Keratinocyte (primary cell): ENCODE measurements around the gene WDFY2. TPM values are rescaled to one million over a fixed set of nuclear protein-coding genes. Genes with fewer than 3 reads are reported as not detected.

Experiments
- DNase-seq: peaks from one replicate; pipeline ENCODE4 v3.0.0-alpha.2; 2011; ENCODE audit warnings: low read depth, missing footprints, low spot score
- FAIRE-seq: peaks from 2 replicates; lab custom pipeline; 2011; peaks lifted over from hg19 to GRCh38; lab: Jason Lieb, UNC
- H2AFZ ChIP-seq: 2 replicates; pipeline ENCODE4 v1.6.0; 2012; ENCODE audit warnings: low read length, control low read depth, inconsistent platforms; ENCODE audit not compliant: control insufficient read depth
- H3K27ac ChIP-seq: 2 replicates; pipeline ENCODE4 v1.5.1; 2011; ENCODE audit warnings: low read length; ENCODE audit not compliant: control insufficient read depth, insufficient read depth
- H3K27me3 ChIP-seq: 3 replicates; pipeline ENCODE4 v1.6.0; 2011; ENCODE audit warnings: low read length; ENCODE audit not compliant: control insufficient read depth, insufficient read depth; ENCODE audit errors: extremely low read depth
- H3K36me3 ChIP-seq, 2 experiments: 2 replicates in 1 of 2; 3 replicates in 1 of 2; pipeline ENCODE4 v1.5.1; 2011; ENCODE audit warnings: low read length in 2 of 2, mild to moderate bottlenecking in 1 of 2; ENCODE audit not compliant: control insufficient read depth in 2 of 2, insufficient read depth in 2 of 2; ENCODE audit errors: extremely low read depth in 1 of 2
- H3K4me1 ChIP-seq: 3 replicates; pipeline ENCODE4 v1.5.1; 2011; ENCODE audit warnings: low read length; ENCODE audit not compliant: control insufficient read depth, insufficient read depth; ENCODE audit errors: extremely low read depth
- H3K4me2 ChIP-seq: 3 replicates; pipeline ENCODE4 v1.6.0; 2011; ENCODE audit warnings: low read depth, low read length; ENCODE audit not compliant: control insufficient read depth, insufficient read depth; ENCODE audit errors: extremely low read depth
- H3K4me3 ChIP-seq, 3 experiments: fragments of 200-600 bp in 1 of 3; sonication (generic) in 1 of 3; 2 replicates in 2 of 3; 3 replicates in 1 of 3; pipeline ENCODE4 v1.5.1; 2011 to 2016; ENCODE audit warnings: low read length in 3 of 3, mild to moderate bottlenecking in 3 of 3, control low read depth in 2 of 3, inconsistent platforms in 1 of 3, low read depth in 1 of 3, mixed read lengths in 1 of 3, mixed run types in 1 of 3, moderate library complexity in 1 of 3; ENCODE audit not compliant: control insufficient read depth in 2 of 3, insufficient read depth in 2 of 3; ENCODE audit errors: extremely low read depth in 1 of 3
- H3K79me2 ChIP-seq: 2 replicates; pipeline ENCODE4 v1.6.0; 2012; ENCODE audit warnings: low read length; ENCODE audit not compliant: control insufficient read depth, insufficient read depth
- H3K9ac ChIP-seq: 3 replicates; pipeline ENCODE4 v1.6.0; 2011; ENCODE audit warnings: low read length; ENCODE audit not compliant: control insufficient read depth, insufficient read depth; ENCODE audit errors: extremely low read depth
- H3K9me1 ChIP-seq: 3 replicates; pipeline ENCODE4 v1.6.0; 2011; ENCODE audit warnings: low read length; ENCODE audit not compliant: control insufficient read depth, insufficient read depth; ENCODE audit errors: extremely low read depth
- H3K9me3 ChIP-seq: 2 replicates; pipeline ENCODE4 v1.5.1; 2012; ENCODE audit warnings: low read depth, low read length; ENCODE audit not compliant: control insufficient read depth
- H4K20me1 ChIP-seq: 3 replicates; pipeline ENCODE4 v1.6.0; 2011; ENCODE audit warnings: low read length; ENCODE audit not compliant: control insufficient read depth, insufficient read depth; ENCODE audit errors: extremely low read depth
- EZH2 ChIP-seq: IDR thresholded peaks from one replicate; pipeline ENCODE4 v1.6.1; 2012; ENCODE audit warnings: inconsistent platforms, mild to moderate bottlenecking, low read length, moderate library complexity
- dilution Hi-C: fragments of 300-500 bp; cut with MboI; formaldehyde crosslinking; loops from one replicate; pipeline ENCODE4 v1.7.0; 2020; ENCODE audit warnings: low sequenced_read_pairs; ENCODE audit not compliant: extremely low pct_ligation_motif_present
- polyA plus RNA-seq, 5 experiments: library from polyadenylated mRNA; depleted of rRNA in 3 of 5; stranded (reverse) in 3 of 5; stranded (forward) in 1 of 5; unstranded in 1 of 5; fragments of >200 nt; gene quantifications; 1 replicate in 1 of 5; 2 replicates in 3 of 5; 3 replicates in 1 of 5; pipeline versions ENCODE4 v1.2.1 to v1.2.3, GENCODE V29; 2011 to 2012; ENCODE audit warnings: missing spikeins in 2 of 5, low read depth in 1 of 5, low replicate concordance in 1 of 5
- TF ChIP-seq, protein P1 (sequence below), 3 experiments: IDR thresholded peaks in 1 of 3; conservative IDR thresholded peaks in 1 of 3; optimal IDR thresholded peaks in 1 of 3; 2 replicates in 2 of 3; 3 replicates in 1 of 3; pipeline versions ENCODE3 to v1.5.1; 2011; ENCODE audit warnings: low read length in 3 of 3, mild to moderate bottlenecking in 3 of 3, moderate library complexity in 2 of 3, control low read depth in 1 of 3, inconsistent platforms in 1 of 3; ENCODE audit not compliant: insufficient read depth in 2 of 3; ENCODE audit errors: extremely low read depth in 1 of 3

WDFY2 gene
- polyA plus RNA-seq, 1 donor (not counting 4 experiments of a cell fraction or from before 2014, with no cell fraction given) = 18.6 TPM

DNA sequence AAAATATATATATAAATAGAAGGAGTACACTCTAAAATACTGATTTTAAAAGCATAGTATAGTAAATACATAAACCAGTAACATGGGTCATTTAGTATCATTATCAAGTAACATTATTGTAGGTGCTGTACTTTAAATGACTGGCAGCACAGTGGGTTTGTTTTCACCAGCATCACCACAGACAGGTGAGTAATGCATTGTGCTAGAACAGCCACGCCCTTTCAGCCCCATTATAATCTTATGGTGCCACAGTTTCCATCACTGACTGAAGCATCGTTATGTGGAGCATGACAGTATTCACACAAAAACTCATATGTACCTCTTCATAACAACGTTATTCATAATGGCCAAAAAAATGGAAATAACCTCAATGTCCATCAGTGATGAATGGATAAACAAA, 131.4 kb downstream of the WDFY2 start:
- peak overlapping the region; percentile 17 for H3K4me2 ChIP-seq

DNA sequence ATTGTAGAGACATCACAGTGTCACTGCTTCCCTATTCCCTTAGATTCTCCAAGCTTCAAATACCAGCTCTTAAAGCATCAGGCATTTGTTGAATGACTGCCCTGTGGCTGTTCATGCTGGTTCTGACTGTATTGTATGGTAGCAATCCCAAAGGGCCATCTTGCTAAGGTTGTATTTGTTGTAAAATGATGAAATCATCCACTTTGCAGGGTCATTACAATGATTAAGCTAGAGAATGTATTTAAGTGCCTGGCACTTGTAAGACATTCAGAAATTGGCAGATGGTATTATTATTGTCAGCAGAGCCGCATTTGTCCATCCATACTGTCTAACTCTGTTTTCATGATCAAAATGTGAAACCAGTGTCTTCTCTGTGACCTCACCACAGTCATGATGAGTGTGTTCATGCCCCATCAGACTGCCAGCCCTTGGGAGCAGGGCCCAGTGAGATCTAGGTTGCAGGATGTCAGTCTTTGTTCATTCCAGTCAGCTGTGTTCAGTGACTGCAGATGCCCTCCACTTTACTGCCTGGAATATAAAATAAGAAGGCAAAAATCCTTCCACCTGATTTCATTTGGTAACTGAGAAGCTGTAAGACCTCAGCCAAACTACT, 133.6 kb downstream of the WDFY2 start:
- Histone ChIP-seq H3K4me2 (no peak overlapping the region), H4K20me1 (no peaks in the 10 kb centered on the region), H3K9me1 (no peaks in the 10 kb centered on the region), H3K27ac (peak overlapping the region; percentile 6), H3K4me1 (peaks cover 27% of the 10 kb centered on the region), H3K79me2 (peaks cover 12% of the 10 kb centered on the region), H3K27me3 (no peaks in the 10 kb centered on the region), H3K9me3 (no peaks in the 10 kb centered on the region), H3K36me3 (peaks cover 2 to 11% of the 10 kb centered on the region in 2 experiments), H2AFZ (no peak overlapping the region), H3K4me3 (no peak overlapping the region), H3K9ac (no peak overlapping the region)
- TF ChIP-seq, protein P1, sequence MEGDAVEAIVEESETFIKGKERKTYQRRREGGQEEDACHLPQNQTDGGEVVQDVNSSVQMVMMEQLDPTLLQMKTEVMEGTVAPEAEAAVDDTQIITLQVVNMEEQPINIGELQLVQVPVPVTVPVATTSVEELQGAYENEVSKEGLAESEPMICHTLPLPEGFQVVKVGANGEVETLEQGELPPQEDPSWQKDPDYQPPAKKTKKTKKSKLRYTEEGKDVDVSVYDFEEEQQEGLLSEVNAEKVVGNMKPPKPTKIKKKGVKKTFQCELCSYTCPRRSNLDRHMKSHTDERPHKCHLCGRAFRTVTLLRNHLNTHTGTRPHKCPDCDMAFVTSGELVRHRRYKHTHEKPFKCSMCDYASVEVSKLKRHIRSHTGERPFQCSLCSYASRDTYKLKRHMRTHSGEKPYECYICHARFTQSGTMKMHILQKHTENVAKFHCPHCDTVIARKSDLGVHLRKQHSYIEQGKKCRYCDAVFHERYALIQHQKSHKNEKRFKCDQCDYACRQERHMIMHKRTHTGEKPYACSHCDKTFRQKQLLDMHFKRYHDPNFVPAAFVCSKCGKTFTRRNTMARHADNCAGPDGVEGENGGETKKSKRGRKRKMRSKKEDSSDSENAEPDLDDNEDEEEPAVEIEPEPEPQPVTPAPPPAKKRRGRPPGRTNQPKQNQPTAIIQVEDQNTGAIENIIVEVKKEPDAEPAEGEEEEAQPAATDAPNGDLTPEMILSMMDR (optimal IDR thresholded peaks at IDR 0.05 in 1 of 3, IDR thresholded peaks at IDR 0.05 in 1 of 3, conservative IDR thresholded peaks at IDR 0.05 in 1 of 3; ENCODE audit: extremely low read depth in 1 of 3, insufficient read depth in 2 of 3, low read length in 3 of 3) = no peak
- no peak for TF ChIP-seq EZH2
- dilution Hi-C loops = no loop called here
- no peak for DNase-seq
- peak; percentile 41 for FAIRE-seq

More for the DNA sequence above, 131.4 kb downstream of the WDFY2 start:
- no peaks in the 10 kb centered on the region for H4K20me1 ChIP-seq
- H3K27me3 ChIP-seq = no peaks in the 10 kb centered on the region
- H3K79me2 ChIP-seq = peaks cover 12% of the 10 kb centered on the region
- no peak overlapping the region for H2AFZ ChIP-seq
- no peak for DNase-seq
- dilution Hi-C loops = no loop called here
- no peak for TF ChIP-seq EZH2
- H3K36me3 ChIP-seq = peaks cover 0 to 8% of the 10 kb centered on the region in 2 experiments
- H3K9me1 ChIP-seq = no peaks in the 10 kb centered on the region
- H3K27ac ChIP-seq = peak overlapping the region; percentile 79
- H3K9me3 ChIP-seq = no peaks in the 10 kb centered on the region
- H3K4me1 ChIP-seq = peaks cover 27% of the 10 kb centered on the region
- no peak overlapping the region for H3K9ac ChIP-seq
- H3K4me3 ChIP-seq = no peak overlapping the region
- peak; percentile 91 for FAIRE-seq
